Measurements from ENCODE around the gene SRC.
A peak's percentile ranks its signal among the peaks of the same experiment; 100 is the strongest.

The SRC gene

DNA sequence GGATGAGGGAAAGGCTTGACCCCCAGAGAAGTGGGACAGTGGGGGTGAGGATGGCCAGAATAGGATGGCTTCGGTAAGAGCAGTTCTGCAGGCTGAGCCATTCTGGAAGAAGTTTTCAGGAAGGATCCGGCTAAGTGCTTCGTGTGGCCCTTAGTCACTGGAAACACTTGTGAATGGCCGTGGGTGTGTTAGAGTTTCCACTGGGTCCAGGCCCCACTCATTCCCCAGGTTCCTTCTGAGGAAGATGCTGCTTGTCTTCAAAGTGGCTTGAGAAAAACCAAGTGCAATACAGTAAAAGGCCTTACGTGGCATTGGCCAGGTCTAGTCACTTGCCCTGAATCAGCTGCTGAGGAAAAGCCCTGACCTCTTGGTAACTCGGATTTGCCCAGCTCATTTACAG is 28.6 kb upstream of the SRC start:
- no peak for DNase-seq (ENCODE audit: low read depth)
- TF ChIP-seq, protein P1, sequence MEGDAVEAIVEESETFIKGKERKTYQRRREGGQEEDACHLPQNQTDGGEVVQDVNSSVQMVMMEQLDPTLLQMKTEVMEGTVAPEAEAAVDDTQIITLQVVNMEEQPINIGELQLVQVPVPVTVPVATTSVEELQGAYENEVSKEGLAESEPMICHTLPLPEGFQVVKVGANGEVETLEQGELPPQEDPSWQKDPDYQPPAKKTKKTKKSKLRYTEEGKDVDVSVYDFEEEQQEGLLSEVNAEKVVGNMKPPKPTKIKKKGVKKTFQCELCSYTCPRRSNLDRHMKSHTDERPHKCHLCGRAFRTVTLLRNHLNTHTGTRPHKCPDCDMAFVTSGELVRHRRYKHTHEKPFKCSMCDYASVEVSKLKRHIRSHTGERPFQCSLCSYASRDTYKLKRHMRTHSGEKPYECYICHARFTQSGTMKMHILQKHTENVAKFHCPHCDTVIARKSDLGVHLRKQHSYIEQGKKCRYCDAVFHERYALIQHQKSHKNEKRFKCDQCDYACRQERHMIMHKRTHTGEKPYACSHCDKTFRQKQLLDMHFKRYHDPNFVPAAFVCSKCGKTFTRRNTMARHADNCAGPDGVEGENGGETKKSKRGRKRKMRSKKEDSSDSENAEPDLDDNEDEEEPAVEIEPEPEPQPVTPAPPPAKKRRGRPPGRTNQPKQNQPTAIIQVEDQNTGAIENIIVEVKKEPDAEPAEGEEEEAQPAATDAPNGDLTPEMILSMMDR (IDR thresholded peaks at IDR 0.05; ENCODE audit: low read depth, low read length, missing control alignments): no peak
- in situ Hi-C loops (cut with HindIII; ENCODE audit: low sequenced_read_pairs): no loop called here

GRCh38 chr20:37317994-37318640 is 27.8 kb upstream of the SRC start:
- DNase-seq (ENCODE audit: low read depth): no peak
- in situ Hi-C loops (cut with HindIII; ENCODE audit: low sequenced_read_pairs): no loop called here
- TF ChIP-seq, protein P1 (IDR thresholded peaks at IDR 0.05; ENCODE audit: low read depth, low read length, missing control alignments): no peak
- no peak overlapping the region for H3K4me3 ChIP-seq (ENCODE audit: low read depth, low read length)

More for the DNA sequence above, 28.6 kb upstream of the SRC start:
- no peak overlapping the region for H3K4me3 ChIP-seq (ENCODE audit: low read depth, low read length)

DNA sequence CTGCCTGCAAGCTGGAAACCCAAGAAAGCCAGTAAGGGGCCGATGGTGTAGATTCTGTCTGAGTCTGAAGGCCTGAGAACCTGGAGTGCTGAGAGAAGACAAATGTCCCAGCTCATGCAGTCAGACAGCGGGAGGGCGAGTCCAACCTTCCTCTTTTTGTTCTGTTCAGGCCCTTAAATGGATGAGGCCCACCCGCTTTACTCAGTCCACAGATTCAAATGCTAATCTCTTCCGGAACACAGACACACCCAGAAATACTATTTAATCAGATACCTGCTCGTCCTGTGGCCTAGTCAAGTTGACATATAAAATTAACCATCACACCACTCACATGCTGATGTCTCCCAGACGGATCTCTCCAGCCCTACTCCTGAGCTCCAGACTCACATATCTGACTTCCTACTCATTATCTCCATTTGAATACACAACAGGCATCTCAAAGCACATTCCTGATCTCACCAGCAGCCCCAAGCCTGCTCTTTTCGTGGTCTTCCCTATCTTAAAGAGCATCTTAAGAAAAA is 26.7 kb upstream of the SRC start:
- TF ChIP-seq, protein P1 (IDR thresholded peaks at IDR 0.05; ENCODE audit: low read depth, low read length, missing control alignments): no peak
- H3K4me3 ChIP-seq (ENCODE audit: low read depth, low read length): no peak overlapping the region
- in situ Hi-C loops (cut with HindIII; ENCODE audit: low sequenced_read_pairs): no loop called here
- DNase-seq (ENCODE audit: low read depth): peak; percentile 73

DNA sequence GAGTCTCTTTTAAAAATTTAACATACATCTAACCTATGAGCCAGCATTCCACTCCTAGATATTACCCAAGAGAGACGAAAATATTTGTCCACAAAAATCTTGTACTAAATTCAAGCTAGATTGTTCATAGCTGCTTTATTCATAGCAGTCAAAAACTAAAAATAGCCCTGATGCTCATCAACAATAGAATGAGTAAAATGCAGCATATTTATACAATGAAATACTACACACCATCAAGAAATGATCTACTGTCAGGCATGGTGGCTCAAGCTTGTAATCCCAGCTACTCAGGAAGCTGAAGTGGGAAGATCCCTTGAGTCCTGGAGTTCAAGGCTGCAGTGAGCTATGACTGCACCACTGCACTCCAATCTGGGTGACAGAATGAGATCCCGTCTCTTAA is 22.0 kb upstream of the SRC start:
- no peak for DNase-seq (ENCODE audit: low read depth)
- TF ChIP-seq, protein P1 (IDR thresholded peaks at IDR 0.05; ENCODE audit: low read depth, low read length, missing control alignments): no peak
- H3K4me3 ChIP-seq (ENCODE audit: low read depth, low read length): no peak overlapping the region
- in situ Hi-C loops (cut with HindIII; ENCODE audit: low sequenced_read_pairs): no loop called here

- no peak overlapping the region for H3K4me3 ChIP-seq (ENCODE audit: low read depth, low read length)
- in situ Hi-C loops (cut with HindIII; ENCODE audit: low sequenced_read_pairs): loop anchor here (5.0 kb wide), 1 partner anchor 47 kb away; no protein-coding TSS in a partner anchor
- no peak for DNase-seq (ENCODE audit: low read depth)
- TF ChIP-seq, protein P1 (IDR thresholded peaks at IDR 0.05; ENCODE audit: low read depth, low read length, missing control alignments): no peak
Observed at GRCh38 chr20:37325206-37325605, 20.7 kb upstream of the SRC start.

DNA sequence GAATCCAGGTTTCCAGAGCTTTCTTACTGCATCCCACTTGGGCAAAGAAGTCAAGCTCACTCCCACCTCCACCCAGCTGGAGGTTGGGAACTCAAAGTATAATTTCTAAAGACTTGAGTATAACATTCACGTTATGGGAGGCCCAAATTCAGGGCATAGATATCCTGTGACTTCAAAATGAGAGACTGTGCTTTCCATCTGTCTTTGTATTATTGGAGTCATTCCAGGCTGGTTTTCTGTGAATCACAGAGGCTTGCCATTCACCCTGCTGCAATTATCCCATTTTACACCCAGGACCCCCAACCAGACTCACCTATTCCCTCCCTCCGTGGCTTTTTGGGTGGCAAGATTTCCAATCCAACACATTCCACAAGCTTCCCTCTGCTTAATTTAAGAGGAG is 19.3 kb upstream of the SRC start:
- TF ChIP-seq, protein P1 (IDR thresholded peaks at IDR 0.05; ENCODE audit: low read depth, low read length, missing control alignments): no peak
- in situ Hi-C loops (cut with HindIII; ENCODE audit: low sequenced_read_pairs): loop anchor here (5.0 kb wide), 1 partner anchor 46 kb away; no protein-coding TSS in a partner anchor
- no peak overlapping the region for H3K4me3 ChIP-seq (ENCODE audit: low read depth, low read length)
- no peak for DNase-seq (ENCODE audit: low read depth)
